PC-3 (cell line): ENCODE measurements around the gene SLC35E3. TPM values are rescaled to one million over a fixed set of nuclear protein-coding genes. Genes with fewer than 3 reads are reported as not detected.

Experiments
- ATAC-seq: fragments of 200-7000 bp; cut with Tn5 transposase; 2 replicates; pipeline ENCODE4 v1.9.1; 2020; ENCODE audit warnings: mild to moderate bottlenecking, moderate library complexity
- BruUV-seq: library from RNA; stranded (reverse); fragments of 400-500 nt; replicated peaks from 2 replicates; lab custom pipeline; 2021; lab: Mats Ljungman, UMichigan
- CTCF ChIA-PET: fragments of 300-600 bp; sonication (Branson Sonifier 250); formaldehyde crosslinking; loops from one replicate; lab custom pipeline; 2022; ENCODE audit warnings: antibody characterized with exemption; lab: Charles Lee
- POLR2A ChIA-PET: fragments of 300-600 bp; sonication (Branson Sonifier 250); formaldehyde crosslinking; loops from one replicate; lab custom pipeline; 2022; ENCODE audit warnings: antibody characterized with exemption; ENCODE audit not compliant: unreplicated experiment; lab: Charles Lee
- DNase-seq: peaks from one replicate; pipeline ENCODE4 v3.0.0-alpha.2; 2015
- H2AFZ ChIP-seq: fragments of 300-600 bp; sonication (generic); 2 replicates; pipeline ENCODE4 v1.6.0; 2016; ENCODE audit warnings: antibody characterized with exemption, low read length
- H3F3A ChIP-seq: fragments of 300-600 bp; sonication (generic); one replicate; pipeline ENCODE4 v1.6.0; 2017; ENCODE audit warnings: antibody characterized with exemption, low read length, control low read depth, mild to moderate bottlenecking; ENCODE audit not compliant: unreplicated experiment
- H3K27ac ChIP-seq: fragments of 300-600 bp; sonication (generic); 2 replicates; pipeline ENCODE4 v1.5.1; 2016; ENCODE audit warnings: mild to moderate bottlenecking, low read length
- H3K27me3 ChIP-seq: fragments of 300-600 bp; sonication (generic); 2 replicates; pipeline ENCODE4 v1.6.1; 2016; ENCODE audit warnings: low read length, mixed read lengths
- H3K36me3 ChIP-seq: fragments of 300-600 bp; sonication (generic); 2 replicates; pipeline ENCODE4 v1.6.1; 2016; ENCODE audit warnings: low read depth, mixed run types, low read length, mixed read lengths
- H3K4me1 ChIP-seq: fragments of 300-600 bp; sonication (generic); 2 replicates; pipeline ENCODE4 v1.5.1; 2016; ENCODE audit warnings: low read length; ENCODE audit not compliant: insufficient read depth
- H3K4me2 ChIP-seq: fragments of 300-600 bp; sonication (generic); 2 replicates; pipeline ENCODE4 v1.6.0; 2016; ENCODE audit warnings: low read length
- H3K4me3 ChIP-seq: fragments of 300-600 bp; sonication (generic); 2 replicates; pipeline ENCODE4 v1.5.1; 2016; ENCODE audit warnings: mild to moderate bottlenecking, low read length, mixed read lengths
- H3K79me2 ChIP-seq: fragments of 300-600 bp; sonication (generic); 2 replicates; pipeline ENCODE4 v1.6.1; 2017; ENCODE audit warnings: low read length, mixed read lengths
- H3K9ac ChIP-seq: fragments of 300-600 bp; sonication (generic); 2 replicates; pipeline ENCODE4 v1.6.0; 2016; ENCODE audit warnings: mild to moderate bottlenecking, low read length
- H3K9me2 ChIP-seq: fragments of 300-600 bp; sonication (generic); replicated peaks from 2 replicates; pipeline ENCODE4 v1.6.1; 2016; ENCODE audit warnings: mixed run types, low read length, mixed read lengths
- H3K9me3 ChIP-seq: fragments of 300-600 bp; sonication (generic); 2 replicates; pipeline ENCODE4 v1.6.1; 2016; ENCODE audit warnings: low read length, mixed read lengths
- H4K20me1 ChIP-seq: fragments of 300-600 bp; sonication (generic); 2 replicates; pipeline ENCODE4 v1.6.1; 2016; ENCODE audit warnings: low read length, mixed read lengths
- CTCF ChIP-seq: fragments of 300-600 bp; sonication (generic); conservative IDR thresholded peaks from 2 replicates; pipeline ENCODE4 v1.5.1; 2017; ENCODE audit warnings: antibody characterized with exemption, low read depth, mild to moderate bottlenecking, low read length
- EZH2 ChIP-seq: fragments of 300-600 bp; sonication (generic); IDR thresholded peaks from one replicate; pipeline ENCODE4 v1.6.1; 2017; ENCODE audit warnings: antibody characterized with exemption, mild to moderate bottlenecking, low read length; ENCODE audit not compliant: unreplicated experiment
- EZH2phosphoT487 ChIP-seq: fragments of 300-600 bp; sonication (generic); IDR thresholded peaks from 2 replicates; pipeline ENCODE4 v1.6.1; 2018; ENCODE audit warnings: mild to moderate bottlenecking, antibody characterized with exemption, low read length, borderline replicate concordance
- intact Hi-C: fragments of 100-400 bp; cut with micrococcal nuclease; formaldehyde crosslinking; loops from 2 replicates; pipeline ENCODE4 v1.9.0; 2023
- total RNA-seq: library from RNA; depleted of rRNA; stranded (reverse); fragments of >200 nt; gene quantifications from 2 replicates; pipeline ENCODE4 v1.2.3, GENCODE V29; 2014

Gene SLC35E3
- total RNA-seq, 1 experiment from 2014 or later: 2.2 TPM

GRCh38 chr12:68760806-68761441 is 14.9 kb downstream of the SLC35E3 start:
- Histone ChIP-seq H3K79me2 (no peaks in the 10 kb centered on the region), H3K4me1 (no peaks in the 10 kb centered on the region), H3K9ac (no peak overlapping the region), H3K4me2 (no peak overlapping the region), H3K27ac (no peak overlapping the region), H4K20me1 (no peaks in the 10 kb centered on the region), H3F3A (no peaks in the 10 kb centered on the region), H3K9me2 (no peaks in the 10 kb centered on the region), H3K9me3 (no peaks in the 10 kb centered on the region), H3K36me3 (no peaks in the 10 kb centered on the region; the same call in 1 of the 2 replicates), H3K27me3 (no peaks in the 10 kb centered on the region), H3K4me3 (no peak overlapping the region), H2AFZ (no peak overlapping the region)
- intact Hi-C loops: no loop called here
- no peak for DNase-seq
- TF ChIP-seq EZH2 (no peak), EZH2phosphoT487 (no peak)
- ChIA-PET CTCF (no interaction called here), POLR2A (no interaction called here)
- no peak for ATAC-seq
- BruUV-seq: no TSS peak

- DNase-seq (no peak), ATAC-seq (no peak)
- no peaks in the 10 kb centered on the region for H3K79me2 ChIP-seq
- H2AFZ ChIP-seq: no peak overlapping the region
- H3F3A ChIP-seq: no peaks in the 10 kb centered on the region
- H3K27me3 ChIP-seq: no peaks in the 10 kb centered on the region
- no peaks in the 10 kb centered on the region for H3K36me3 ChIP-seq
- no peak overlapping the region for H3K27ac ChIP-seq
- no peak overlapping the region for H3K9ac ChIP-seq
- H3K4me1 ChIP-seq: no peaks in the 10 kb centered on the region
- no peaks in the 10 kb centered on the region for H3K9me2 ChIP-seq
- BruUV-seq: no TSS peak
- no peak for TF ChIP-seq EZH2
- no peak for TF ChIP-seq CTCF
- TF ChIP-seq EZH2phosphoT487: no peak
- no peaks in the 10 kb centered on the region for H4K20me1 ChIP-seq
- no peak overlapping the region for H3K4me2 ChIP-seq
- no peak overlapping the region for H3K4me3 ChIP-seq
- ChIA-PET POLR2A (no interaction called here), CTCF (no interaction called here)
- no peaks in the 10 kb centered on the region for H3K9me3 ChIP-seq
- intact Hi-C loops: no loop called here
These were observed 15.5 kb downstream of the SLC35E3 start for GRCh38 chr12:68761442-68761812.

- no peaks in the 10 kb centered on the region for H3K9me2 ChIP-seq
- DNase-seq (no peak), ATAC-seq (no peak)
- TF ChIP-seq EZH2 (no peak), EZH2phosphoT487 (no peak), CTCF (no peak)
- no peaks in the 10 kb centered on the region for H3K9me3 ChIP-seq
- no peak overlapping the region for H3K9ac ChIP-seq
- no peak overlapping the region for H3K27ac ChIP-seq
- intact Hi-C loops: no loop called here
- H3F3A ChIP-seq: no peaks in the 10 kb centered on the region
- no peaks in the 10 kb centered on the region for H4K20me1 ChIP-seq
- H3K36me3 ChIP-seq: no peaks in the 10 kb centered on the region
- ChIA-PET POLR2A (no interaction called here), CTCF (no interaction called here)
- no TSS peak for BruUV-seq
- H3K27me3 ChIP-seq: no peaks in the 10 kb centered on the region
- H3K79me2 ChIP-seq: no peaks in the 10 kb centered on the region
- no peak overlapping the region for H3K4me3 ChIP-seq
- no peaks in the 10 kb centered on the region for H3K4me1 ChIP-seq
- no peak overlapping the region for H2AFZ ChIP-seq
- H3K4me2 ChIP-seq: no peak overlapping the region
These were observed 16.1 kb downstream of the SLC35E3 start for GRCh38 chr12:68761901-68762630.
